ENCODE results near the gene EXD2.

DNA sequence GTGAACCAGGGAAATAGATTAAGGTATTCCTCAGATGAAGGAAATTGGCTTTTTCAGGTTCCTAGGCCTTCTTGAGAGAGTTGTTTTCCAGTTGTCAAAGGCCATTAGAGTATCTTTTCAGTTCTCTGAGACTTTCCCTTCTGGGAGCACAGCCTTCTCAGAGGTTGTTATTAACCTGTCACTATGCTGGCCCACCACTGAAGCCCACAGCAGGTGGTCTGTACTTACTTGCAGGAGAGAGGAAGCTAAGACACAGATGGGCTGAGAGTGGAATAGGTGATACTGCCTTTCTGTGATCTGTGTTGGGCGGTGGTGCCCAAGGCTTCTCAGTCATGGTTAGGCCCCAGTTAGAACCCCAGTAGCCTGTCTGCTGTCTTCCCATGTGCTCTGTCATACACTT is 45.8 kb downstream of the EXD2 start:
- TF ChIP-seq, protein P1, sequence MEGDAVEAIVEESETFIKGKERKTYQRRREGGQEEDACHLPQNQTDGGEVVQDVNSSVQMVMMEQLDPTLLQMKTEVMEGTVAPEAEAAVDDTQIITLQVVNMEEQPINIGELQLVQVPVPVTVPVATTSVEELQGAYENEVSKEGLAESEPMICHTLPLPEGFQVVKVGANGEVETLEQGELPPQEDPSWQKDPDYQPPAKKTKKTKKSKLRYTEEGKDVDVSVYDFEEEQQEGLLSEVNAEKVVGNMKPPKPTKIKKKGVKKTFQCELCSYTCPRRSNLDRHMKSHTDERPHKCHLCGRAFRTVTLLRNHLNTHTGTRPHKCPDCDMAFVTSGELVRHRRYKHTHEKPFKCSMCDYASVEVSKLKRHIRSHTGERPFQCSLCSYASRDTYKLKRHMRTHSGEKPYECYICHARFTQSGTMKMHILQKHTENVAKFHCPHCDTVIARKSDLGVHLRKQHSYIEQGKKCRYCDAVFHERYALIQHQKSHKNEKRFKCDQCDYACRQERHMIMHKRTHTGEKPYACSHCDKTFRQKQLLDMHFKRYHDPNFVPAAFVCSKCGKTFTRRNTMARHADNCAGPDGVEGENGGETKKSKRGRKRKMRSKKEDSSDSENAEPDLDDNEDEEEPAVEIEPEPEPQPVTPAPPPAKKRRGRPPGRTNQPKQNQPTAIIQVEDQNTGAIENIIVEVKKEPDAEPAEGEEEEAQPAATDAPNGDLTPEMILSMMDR (conservative IDR thresholded peaks at IDR 0.05), result no peak
- no peak for TF ChIP-seq ZFX (IDR thresholded peaks at IDR 0.05)
